GM12892 (cell line): Measurements from ENCODE around the gene MIOX.

Experiments
- POLR2A ChIP-seq: IDR thresholded peaks from 2 replicates; pipeline ENCODE4 v1.6.1; 2011; ENCODE audit warnings: low read depth, low read length, control low read depth
- POLR2AphosphoS5 ChIP-seq: IDR thresholded peaks from 2 replicates; pipeline ENCODE4 v1.6.1; 2011; ENCODE audit warnings: low read depth, low read length, control low read depth
- TAF1 ChIP-seq: IDR thresholded peaks from 2 replicates; pipeline ENCODE4 v1.6.1; 2011; ENCODE audit warnings: low read depth, mild to moderate bottlenecking, control low read depth, low read length, borderline replicate concordance

DNA sequence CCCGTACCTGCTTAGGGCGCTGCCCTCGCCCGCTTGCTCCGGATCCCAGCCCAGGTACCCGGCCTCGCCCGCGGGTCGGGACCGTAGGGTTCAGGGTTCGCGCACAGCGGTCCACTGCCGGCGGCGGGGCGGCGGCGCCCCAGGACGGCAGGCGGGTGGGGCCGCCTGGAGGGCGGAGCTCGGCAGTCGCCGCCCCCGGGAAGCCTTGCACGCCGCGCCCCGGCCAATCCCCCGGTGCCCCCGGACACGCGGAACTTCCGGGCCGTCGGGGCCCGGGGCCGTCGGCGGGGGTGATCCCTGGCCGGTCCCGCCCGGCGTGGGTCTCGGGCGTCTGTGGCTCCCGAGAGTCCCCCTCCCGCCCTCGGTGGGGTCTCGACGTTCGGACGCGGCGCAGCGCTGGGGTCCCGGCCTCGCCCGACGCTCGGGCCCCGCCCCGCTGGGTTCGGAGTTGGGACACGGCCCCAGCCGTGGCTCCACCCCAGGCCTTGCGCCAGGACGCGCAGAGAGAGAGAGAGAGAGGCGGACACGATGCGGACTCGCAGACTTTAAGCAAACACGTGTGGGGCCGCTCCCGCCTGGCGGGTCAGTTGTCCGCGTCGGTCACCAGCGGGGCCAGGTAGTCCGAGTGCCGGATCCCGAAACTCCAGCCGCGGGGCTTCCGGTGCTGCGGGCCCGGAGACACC is 43.4 kb downstream of the MIOX start, which contains the start of gene TYMP:
- TF ChIP-seq POLR2A = peak; percentile 44; the same call in 1 of the 2 replicates
- TF ChIP-seq POLR2AphosphoS5 = no peak
- TF ChIP-seq TAF1 = peak; percentile 49; the same call in 1 of the 2 replicates
